ENCODE results near the gene CHST15.

GRCh38 chr10:124048371-124049290, 44.8 kb downstream of the CHST15 start:
- no peak for TF ChIP-seq CTCF (IDR thresholded peaks at IDR 0.05)
- TF ChIP-seq POLR2A (IDR thresholded peaks at IDR 0.05): no peak
